Activated T-cell treated with anti-CD3 and anti-CD28 coated beads, Interleukin-2, amount 50 U/mL, for 72 hours (primary cell): ENCODE measurements around the gene DSC3. TPM values are rescaled to one million over a fixed set of nuclear protein-coding genes. Genes with fewer than 3 reads are reported as not detected.

ENCODE experiments used
- ATAC-seq, 2 donors: fragments of 150-1000 bp; cut with Tn5 transposase; replicated peaks in 1 of 2; 2 replicates each; pipeline ENCODE4 v1.10.0; 2021; ENCODE audit warnings: moderate library complexity in 2 of 2, mild to moderate bottlenecking in 1 of 2
- DNase-seq, 2 donors: peaks; one replicate each; pipeline ENCODE4 v3.0.0; 2021 to 2022; ENCODE audit warnings: mixed read lengths in 1 of 2
- H3K27ac Mint-ChIP-seq: one replicate; pipeline ENCODE4 v1.8.0; 2022; ENCODE audit warnings: mild to moderate bottlenecking, moderate library complexity, mixed read lengths
- H3K27me3 Mint-ChIP-seq: one replicate; pipeline ENCODE4 v1.8.0; 2022; ENCODE audit warnings: low read depth, mixed read lengths
- H3K36me3 Mint-ChIP-seq, 2 donors: one replicate each; pipeline ENCODE4 v1.8.0; 2022; ENCODE audit warnings: mixed read lengths in 2 of 2, mild to moderate bottlenecking in 1 of 2; ENCODE audit not compliant: insufficient read depth in 2 of 2
- H3K4me1 Mint-ChIP-seq: one replicate; pipeline ENCODE4 v1.8.0; 2022; ENCODE audit warnings: low read depth, mixed read lengths
- H3K4me3 Mint-ChIP-seq, 2 donors: one replicate each; pipeline ENCODE4 v1.8.0; 2022; ENCODE audit warnings: mild to moderate bottlenecking in 2 of 2, mixed read lengths in 2 of 2, moderate library complexity in 2 of 2
- H3K9me3 Mint-ChIP-seq, 2 donors: one replicate each; pipeline ENCODE4 v1.8.0; 2022; ENCODE audit warnings: mixed read lengths in 2 of 2
- total RNA-seq, 2 donors: library from RNA; stranded (reverse); gene quantifications; one replicate each; pipeline ENCODE4 v1.2.3, GENCODE V29; 2022

The DSC3 gene
- total RNA-seq, 2 donors from 2014 or later = not detected

- Mint-ChIP-seq H3K27me3 (no peaks in the 10 kb centered on the region), H3K4me1 (no peaks in the 10 kb centered on the region), H3K27ac (no peak overlapping the region), H3K4me3 (no peak overlapping the region), H3K9me3 (peaks cover 6 to 7% of the 10 kb centered on the region in 2 donors), H3K36me3 (peaks cover 1 to 4% of the 10 kb centered on the region in 2 donors)
- DNase-seq = no peak
- ATAC-seq = no peak
Observed at GRCh38 chr18:30944773-30945417, 97.6 kb downstream of the DSC3 start.

- no peaks in the 10 kb centered on the region for H3K4me1 Mint-ChIP-seq
Observed at GRCh38 chr18:30940952-30941539, 101.5 kb downstream of the DSC3 start.

More at GRCh38 chr18:30940952-30941539, 101.5 kb downstream of the DSC3 start:
- peaks cover 7 to 10% of the 10 kb centered on the region in 2 donors for H3K9me3 Mint-ChIP-seq
- no peak overlapping the region for H3K27ac Mint-ChIP-seq
- DNase-seq (no peak), ATAC-seq (no peak)
- peaks cover 1 to 4% of the 10 kb centered on the region in 2 donors for H3K36me3 Mint-ChIP-seq
- H3K4me3 Mint-ChIP-seq = no peak overlapping the region
- no peaks in the 10 kb centered on the region for H3K27me3 Mint-ChIP-seq

Other genes starting within 250 kb of the DSC3 start
- gene DSC2, start 59.7 kb upstream of the DSC3 start, total RNA-seq = not detected
- gene DSC1, start 120.1 kb upstream of the DSC3 start, total RNA-seq = under 1 TPM in 1 of 2 donors, not detected in 1; 0.19 TPM